Suprapubic skin (tissue), 3 donors: ENCODE measurements around the gene DDO.

Experiments used
- CTCF ChIP-seq, 2 donors: fragments of 200-600 bp in 1 of 2; fragments of 450-650 bp in 1 of 2; sonication (generic) in 1 of 2; IDR thresholded peaks; one replicate each; pipeline ENCODE4 v1.5.1; 2016 to 2019; ENCODE audit warnings: antibody characterized with exemption in 2 of 2, mild to moderate bottlenecking in 1 of 2, moderate library complexity in 1 of 2
- POLR2A ChIP-seq, 2 donors: fragments of 450-650 bp; IDR thresholded peaks; one replicate each; pipeline ENCODE4 v1.6.1; 2017; ENCODE audit warnings: antibody characterized with exemption in 2 of 2, mild to moderate bottlenecking in 2 of 2, moderate library complexity in 2 of 2

GRCh38 chr6:110355022-110355421 is 60.4 kb downstream of the DDO start:
- TF ChIP-seq POLR2A (IDR thresholded peaks at IDR 0.05): no peak
- TF ChIP-seq CTCF (IDR thresholded peaks at IDR 0.05): no peak
